ENCODE data around the gene DAD1. TPM values are rescaled to one million over a fixed set of nuclear protein-coding genes. Genes with fewer than 3 reads are reported as not detected.
A peak's percentile ranks its signal among the peaks of the same experiment; 100 is the strongest.

Gene DAD1
- total and polyA plus RNA-seq, 12 donors = 91.8 to 537 (median 291) TPM

DNA sequence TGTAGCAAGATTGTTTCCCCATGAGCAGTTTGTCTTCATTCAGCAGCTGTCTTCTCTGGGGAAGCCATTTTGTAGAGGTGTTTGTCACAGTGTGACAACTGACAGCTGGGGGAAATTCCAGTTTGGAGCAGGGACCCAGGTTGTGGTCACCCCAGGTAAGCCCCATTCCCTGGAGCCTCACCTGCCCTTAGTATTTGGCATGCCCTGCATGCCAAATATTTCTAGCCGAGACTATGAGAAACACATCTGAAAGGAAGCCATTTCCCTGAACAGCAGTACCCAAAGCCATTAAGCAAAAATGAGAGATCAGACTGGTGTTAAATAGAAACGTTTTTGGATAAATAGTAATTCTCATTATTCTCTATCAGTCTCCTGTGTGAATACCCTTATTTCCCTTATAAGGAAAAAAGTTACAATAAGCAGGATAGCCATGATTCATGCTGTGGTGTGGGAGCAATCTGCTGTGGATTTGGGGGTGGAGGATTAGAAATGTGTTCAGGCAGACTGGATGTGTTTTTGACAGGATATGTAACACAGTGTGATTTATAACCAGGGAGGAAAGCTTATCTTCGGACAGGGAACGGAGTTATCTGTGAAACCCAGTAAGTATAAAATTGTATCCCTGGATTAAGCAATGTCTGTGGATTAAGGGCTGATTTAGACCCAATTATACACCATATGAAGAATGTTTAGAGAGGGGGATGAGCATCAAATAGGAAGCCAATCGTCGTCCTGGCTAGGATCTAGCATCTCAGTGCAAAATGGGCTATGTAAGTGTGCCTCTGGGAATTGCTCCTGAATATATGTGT lies 68.9 kb downstream of the DAD1 start:
- Histone ChIP-seq H3K9me3 (replicated peaks in 1 of 3) (no peaks in the 10 kb centered on the region), H3K27ac (peak overlapping the region in 1 of 5 donors; percentile 41), H3K4me3 (no peak overlapping the region), H3K4me1 (replicated peaks in 1 of 2) (no peaks in the 10 kb centered on the region), H3K36me3 (replicated peaks in 1 of 2) (no peaks in the 10 kb centered on the region), H3K27me3 (no peaks in the 10 kb centered on the region)
- DNase-seq = no peak
- TF ChIP-seq CTCF (IDR thresholded peaks at IDR 0.05) (no peak), POLR2A (IDR thresholded peaks at IDR 0.05) (no peak)
- 34 to 44% (median 42%) methylated on average over 6 of the region's 6 CpGs for WGBS, 4 donors
- intact Hi-C loops (cut with DNase I) = no loop called here

DNA sequence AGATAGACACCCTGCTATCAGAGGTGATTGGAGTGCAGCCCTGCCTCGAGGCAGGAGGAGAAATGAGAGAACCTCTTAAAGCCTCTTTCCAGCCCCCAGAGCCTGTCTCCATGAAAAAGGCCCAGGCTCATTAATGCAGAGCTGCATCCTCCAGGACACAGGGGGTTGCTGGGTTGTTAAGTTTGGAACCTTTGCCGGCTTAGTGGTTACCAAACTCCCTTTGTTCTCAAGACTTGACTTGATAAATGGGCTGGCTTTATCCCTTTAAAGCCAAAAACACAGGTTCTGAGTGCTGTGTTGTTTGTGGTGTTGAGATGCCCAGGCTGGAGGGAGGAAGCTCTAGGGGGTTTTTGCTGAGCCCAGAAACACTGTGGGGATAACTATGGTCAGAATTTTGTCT lies 71.0 kb downstream of the DAD1 start:
- DNase-seq = no peak
- Histone ChIP-seq H3K36me3 (replicated peaks in 1 of 2) (no peaks in the 10 kb centered on the region), H3K9me3 (replicated peaks in 1 of 3) (no peaks in the 10 kb centered on the region), H3K27ac (no peak overlapping the region), H3K4me3 (no peak overlapping the region), H3K4me1 (replicated peaks in 1 of 2) (peaks cover 0 to 5% of the 10 kb centered on the region in 2 donors), H3K27me3 (no peaks in the 10 kb centered on the region)
- 66 to 86% (median 77%) methylated on average over 2 of the region's 2 CpGs for WGBS, 4 donors
- TF ChIP-seq CTCF (IDR thresholded peaks at IDR 0.05) = no peak
- no peak for TF ChIP-seq POLR2A (IDR thresholded peaks at IDR 0.05)
- intact Hi-C loops (cut with DNase I) = no loop called here

DNA sequence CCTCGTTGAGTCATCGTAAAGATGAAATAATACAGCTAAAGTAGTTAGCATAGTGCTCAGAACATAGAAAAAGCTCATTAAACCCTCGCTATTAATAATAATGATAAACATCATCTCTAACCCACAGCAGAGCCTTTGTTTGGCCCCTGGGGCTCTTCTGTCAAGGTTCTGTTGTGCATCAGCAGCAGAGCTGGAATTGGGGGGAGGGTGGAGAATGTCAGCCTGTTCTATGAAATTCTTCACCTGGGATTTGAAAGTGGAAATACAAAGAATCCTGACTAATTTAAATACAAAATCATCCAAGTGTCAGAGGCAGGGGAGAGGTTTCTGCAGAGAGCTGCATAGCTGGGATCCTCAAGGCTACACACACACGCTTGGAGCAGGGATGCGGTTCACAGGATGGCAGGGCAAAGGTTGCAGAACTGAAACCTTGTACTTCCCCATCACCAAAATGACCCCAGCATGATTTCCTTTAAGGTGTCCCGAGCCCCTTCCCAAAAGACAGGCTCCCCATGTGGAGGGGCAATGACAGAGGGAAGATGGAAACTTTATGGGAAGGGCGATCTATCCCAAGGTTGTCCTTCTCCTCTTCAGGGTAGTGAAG lies 71.8 kb downstream of the DAD1 start:
- intact Hi-C loops (cut with DNase I) = no loop called here

More for the DNA sequence above, 71.8 kb downstream of the DAD1 start:
- H3K4me1 ChIP-seq (replicated peaks in 1 of 2) = peaks cover 0 to 13% of the 10 kb centered on the region in 2 donors
- H3K36me3 ChIP-seq (replicated peaks in 1 of 2) = no peaks in the 10 kb centered on the region
- no peak overlapping the region for H3K27ac ChIP-seq
- no peaks in the 10 kb centered on the region for H3K27me3 ChIP-seq
- H3K9me3 ChIP-seq (replicated peaks in 1 of 3) = no peaks in the 10 kb centered on the region
- TF ChIP-seq POLR2A (IDR thresholded peaks at IDR 0.05) = no peak
- no peak for TF ChIP-seq CTCF (IDR thresholded peaks at IDR 0.05)
- WGBS, 4 donors = 63 to 75% (median 68%) methylated on average over 7 of the region's 7 CpGs
- no peak for DNase-seq
- H3K4me3 ChIP-seq = no peak overlapping the region

Data from adrenal gland (tissue), 12 donors.